Neutrophil (primary cell): ENCODE measurements around the gene ODR4.
A peak's percentile ranks its signal among the peaks of the same experiment; 100 is the strongest.
"Not testable (repeated sequence)": the region's sequence is repeated elsewhere in the genome, so short reads cannot be mapped to it uniquely, and the experiment has no call there.

ENCODE experiments used
- H3K27ac ChIP-seq: fragments of 200-600 bp; sonication (generic); 2 replicates; pipeline ENCODE4 v1.5.1; 2016; ENCODE audit warnings: mild to moderate bottlenecking, moderate library complexity
- H3K27me3 ChIP-seq: fragments of 200-600 bp; sonication (generic); 2 replicates; pipeline ENCODE4 v1.6.0; 2016; ENCODE audit warnings: mild to moderate bottlenecking
- H3K36me3 ChIP-seq: fragments of 200-600 bp; sonication (generic); 2 replicates; pipeline ENCODE4 v1.5.1; 2017
- H3K4me1 ChIP-seq, 2 experiments: fragments of 200-600 bp in 1 of 2; sonication (generic) in 1 of 2; 1 replicate in 1 of 2; 2 replicates in 1 of 2; pipeline versions ENCODE4 v1.5.1 to v1.6.1; 2013 to 2016; ENCODE audit warnings: low read depth in 1 of 2, low read length in 1 of 2, mild to moderate bottlenecking in 1 of 2, moderate library complexity in 1 of 2; ENCODE audit not compliant: control insufficient read depth in 1 of 2, insufficient read depth in 1 of 2
- H3K4me3 ChIP-seq, 2 experiments: fragments of 200-600 bp in 1 of 2; sonication (generic) in 1 of 2; 1 replicate in 1 of 2; 2 replicates in 1 of 2; pipeline ENCODE4 v1.5.1; 2013 to 2016; ENCODE audit warnings: low read depth in 1 of 2, low read length in 1 of 2, mild to moderate bottlenecking in 1 of 2, moderate library complexity in 1 of 2
- H3K9me3 ChIP-seq: fragments of 200-600 bp; sonication (generic); 2 replicates; pipeline ENCODE4 v1.5.1; 2016
- CTCF ChIP-seq: fragments of 200-600 bp; sonication (generic); IDR thresholded peaks from 2 replicates; pipeline ENCODE4 v1.5.1; 2016; ENCODE audit warnings: antibody characterized with exemption

The ODR4 gene

GRCh38 chr1:186442651-186443375 is 67.2 kb downstream of the ODR4 start:
- no peak for TF ChIP-seq CTCF
- H3K9me3 ChIP-seq, result no peaks in the 10 kb centered on the region
- no peaks in the 10 kb centered on the region for H3K36me3 ChIP-seq
- peaks cover 23 to 29% of the 10 kb centered on the region in 2 experiments for H3K4me1 ChIP-seq
- peak overlapping the region; percentile 3 to 27 for H3K4me3 ChIP-seq
- peak overlapping the region; percentile 75 for H3K27ac ChIP-seq
- H3K27me3 ChIP-seq, result no peaks in the 10 kb centered on the region

- Histone ChIP-seq H3K4me3 (no peak overlapping the region), H3K4me1 (peaks cover 23 to 29% of the 10 kb centered on the region in 2 experiments), H3K36me3 (no peaks in the 10 kb centered on the region), H3K27ac (peak overlapping the region; percentile 75), H3K27me3 (no peaks in the 10 kb centered on the region), H3K9me3 (no peaks in the 10 kb centered on the region)
- TF ChIP-seq CTCF, result no peak
These were observed 68.0 kb downstream of the ODR4 start for GRCh38 chr1:186443638-186444037.

- no peak for TF ChIP-seq CTCF
- no peaks in the 10 kb centered on the region for H3K36me3 ChIP-seq
- no peaks in the 10 kb centered on the region for H3K9me3 ChIP-seq
- H3K4me3 ChIP-seq, result no peak overlapping the region
- H3K27me3 ChIP-seq, result no peaks in the 10 kb centered on the region
- peaks cover 23 to 29% of the 10 kb centered on the region in 2 experiments for H3K4me1 ChIP-seq
- no peak overlapping the region for H3K27ac ChIP-seq
These were observed 70.5 kb downstream of the ODR4 start for GRCh38 chr1:186446152-186446551.

- Histone ChIP-seq H3K27ac (no peak overlapping the region), H3K4me1 (no peaks in the 10 kb centered on the region)
- TF ChIP-seq CTCF, result no peak
These were observed 79.3 kb downstream of the ODR4 start for GRCh38 chr1:186454981-186455380.

GRCh38 chr1:186456729-186457255 is 81.2 kb downstream of the ODR4 start:
- no peak overlapping the region for H3K27ac ChIP-seq
- no peaks in the 10 kb centered on the region for H3K36me3 ChIP-seq
- no peak overlapping the region for H3K4me3 ChIP-seq
- TF ChIP-seq CTCF, result no peak
- H3K4me1 ChIP-seq, result no peaks in the 10 kb centered on the region
- H3K9me3 ChIP-seq, result no peaks in the 10 kb centered on the region
- H3K27me3 ChIP-seq, result no peaks in the 10 kb centered on the region

More at GRCh38 chr1:186454981-186455380, 79.3 kb downstream of the ODR4 start:
- H3K4me3 ChIP-seq, result no peak overlapping the region
- H3K27me3 ChIP-seq, result no peaks in the 10 kb centered on the region
- no peaks in the 10 kb centered on the region for H3K9me3 ChIP-seq
- no peaks in the 10 kb centered on the region for H3K36me3 ChIP-seq

- not testable (repeated sequence) for H3K4me3 ChIP-seq, H3K36me3 ChIP-seq, H3K27me3 ChIP-seq, H3K4me1 ChIP-seq, H3K27ac ChIP-seq, H3K9me3 ChIP-seq
These were observed 83.5 kb downstream of the ODR4 start for GRCh38 chr1:186459161-186459560.
